H1 (cell line): Measurements from ENCODE around the gene ACLY. TPM values are rescaled to one million over a fixed set of nuclear protein-coding genes. Genes with fewer than 3 reads are reported as not detected.

Experiments
- BRCA1 ChIP-seq: IDR thresholded peaks from 2 replicates; pipeline ENCODE4 v1.6.1; 2012; ENCODE audit warnings: low read depth, low read length, improper control_type of control experiment
- CTBP2 ChIP-seq: IDR thresholded peaks from 2 replicates; pipeline ENCODE4 v1.7.0; 2011; ENCODE audit warnings: borderline replicate concordance, mild to moderate bottlenecking, moderate library complexity, mixed read lengths, low read length; ENCODE audit not compliant: insufficient read depth, insufficient read length
- GTF2F1 ChIP-seq: IDR thresholded peaks from 2 replicates; pipeline ENCODE4 v1.6.1; 2012; ENCODE audit warnings: low read depth, low read length, improper control_type of control experiment, borderline replicate concordance
- SIN3A ChIP-seq, 2 experiments: IDR thresholded peaks in 1 of 2; conservative IDR thresholded peaks in 1 of 2; 2 replicates each; pipeline ENCODE4 v1.6.1; 2011 to 2012; ENCODE audit warnings: low read length in 2 of 2, improper control_type of control experiment in 1 of 2, low read depth in 1 of 2, mild to moderate bottlenecking in 1 of 2
- SRF ChIP-seq: IDR thresholded peaks from 2 replicates; pipeline ENCODE4 v1.6.1; 2011; ENCODE audit warnings: mild to moderate bottlenecking, low read depth, low read length, moderate library complexity
- TAF7 ChIP-seq: optimal IDR thresholded peaks from 2 replicates; pipeline ENCODE3; 2011; ENCODE audit warnings: low read depth, mild to moderate bottlenecking, inconsistent platforms, low read length, moderate library complexity, borderline replicate concordance
- polyA plus RNA-seq, 7 experiments: library from polyadenylated mRNA; depleted of rRNA in 3 of 7; stranded (reverse) in 5 of 7; unstranded in 2 of 7; fragments of >200 nt in 5 of 7; fragments of 200-250 nt in 2 of 7; gene quantifications; 1 replicate in 5 of 7; 2 replicates in 1 of 7; 4 replicates in 1 of 7; pipeline versions ENCODE4 v1.2.1 to v1.2.3, GENCODE V29; 2011 to 2013; ENCODE audit warnings: missing spikeins in 2 of 7, mixed read lengths in 2 of 7
- total RNA-seq: library from RNA; stranded (reverse); fragmentation: NEBNext Ultra II Directional; extraction: Animal tissue kit (Norgen Biotek cat#: 25700); gene quantifications from 2 replicates; pipeline ENCODE4 v1.2.1, GENCODE V29; 2021

The ACLY gene
- total and polyA plus RNA-seq, 2 of the 8 experiments (the other 6 are each of a cell fraction or from before 2014, with no cell fraction given): 167 to 393 TPM

DNA sequence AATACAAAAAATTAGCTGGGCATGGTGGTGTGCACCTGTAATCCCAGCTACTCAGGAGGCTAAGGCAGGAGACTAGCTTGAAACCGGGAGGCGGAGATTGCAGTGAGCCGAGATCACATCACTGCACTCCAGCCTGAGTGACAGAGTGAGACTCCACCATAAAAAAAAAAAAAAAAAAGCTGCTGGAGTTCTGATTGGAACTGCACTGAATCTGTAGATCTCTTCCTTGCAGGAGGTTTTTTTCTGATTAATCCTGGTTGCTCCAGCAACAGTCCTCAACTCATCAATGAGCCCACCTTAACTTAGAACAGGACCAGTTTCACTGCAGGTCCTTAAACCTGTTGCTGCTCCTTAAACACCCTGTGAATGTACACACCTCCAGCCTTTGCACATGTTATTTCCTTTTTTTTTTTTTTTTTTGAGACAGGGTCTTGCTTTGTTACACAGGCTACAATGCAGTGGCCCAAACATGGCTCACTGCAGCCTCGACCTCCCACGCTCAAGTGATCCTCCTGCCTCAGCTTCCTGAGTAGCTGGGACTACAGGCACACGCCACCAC lies 10.0 kb upstream of the ACLY start (continued):
- TF ChIP-seq BRCA1 (no peak), SIN3A (conservative IDR thresholded peaks at IDR 0.05 in 1 of 2, IDR thresholded peaks at IDR 0.05 in 1 of 2; ENCODE audit: low read depth in 1 of 2, low read length in 2 of 2) (no peak), CTBP2 (no peak), TAF7 (no peak), GTF2F1 (no peak), SRF (no peak)
